Melanocyte of skin (primary cell): ENCODE results near the gene FITM2. TPM values are rescaled to one million over a fixed set of nuclear protein-coding genes. Genes with fewer than 3 reads are reported as not detected.

ENCODE experiments used
- small RNA-seq, 2 donors: library from RNA; depleted of rRNA; stranded (forward); fragments of <200 nt; gene quantifications; one replicate each; pipeline ENCODE3, GENCODE V24; 2012
- total RNA-seq, 2 donors: library from RNA; depleted of rRNA; stranded (reverse); fragments of >200 nt; gene quantifications; 2 replicates each; pipeline ENCODE4 v1.2.3, GENCODE V29; 2012

FITM2 gene, protein sequence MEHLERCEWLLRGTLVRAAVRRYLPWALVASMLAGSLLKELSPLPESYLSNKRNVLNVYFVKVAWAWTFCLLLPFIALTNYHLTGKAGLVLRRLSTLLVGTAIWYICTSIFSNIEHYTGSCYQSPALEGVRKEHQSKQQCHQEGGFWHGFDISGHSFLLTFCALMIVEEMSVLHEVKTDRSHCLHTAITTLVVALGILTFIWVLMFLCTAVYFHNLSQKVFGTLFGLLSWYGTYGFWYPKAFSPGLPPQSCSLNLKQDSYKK
- 1 to 10 TPM; 4.5 to 6.0 TPM for total RNA-seq

GRCh38 chr20:44310664-44311639, at the start of gene FITM2:
FITM2 (minus strand) TSS chr20:44311202; CDS start chr20:44311148, 54 bp downstream.

DNA sequence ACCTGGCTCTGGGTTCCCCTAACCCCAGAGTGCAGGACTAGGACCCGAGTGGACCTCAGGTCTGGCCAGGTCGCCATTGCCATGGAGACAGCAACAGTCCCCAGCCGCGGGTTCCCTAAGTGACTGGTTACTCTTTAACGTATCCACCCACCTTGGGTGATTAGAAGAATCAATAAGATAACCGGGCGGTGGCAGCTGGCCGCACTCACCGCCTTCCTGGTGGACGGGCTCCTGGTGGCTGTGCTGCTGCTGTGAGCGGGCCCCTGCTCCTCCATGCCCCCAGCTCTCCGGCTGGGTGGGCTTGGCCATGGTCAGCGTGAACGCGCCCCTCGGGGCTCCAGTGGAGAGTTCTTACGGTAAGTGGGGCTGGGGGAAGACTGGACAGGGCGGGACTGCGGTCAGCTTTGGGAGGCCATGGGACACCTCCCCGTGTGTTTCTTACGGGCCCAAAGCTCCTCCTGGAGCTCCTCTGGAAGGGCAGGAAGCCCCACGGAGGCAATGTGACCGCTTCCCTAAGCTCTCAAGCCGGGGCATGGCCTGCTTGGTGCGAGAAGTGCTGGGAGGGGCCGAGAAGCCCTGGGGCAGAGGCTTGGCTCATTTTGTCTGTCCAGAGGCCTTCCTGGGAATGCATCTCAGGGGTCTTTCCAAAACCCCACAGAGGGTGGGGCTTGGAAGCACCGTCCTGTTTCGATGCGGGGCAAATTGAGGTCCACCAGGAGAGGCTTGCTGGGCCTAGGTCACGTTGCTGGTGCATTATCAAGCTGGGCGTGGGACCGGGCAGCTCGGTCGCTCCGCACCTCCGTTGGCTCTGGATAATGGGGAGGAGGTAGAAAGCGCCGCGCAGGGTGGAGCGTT, 44.7 kb upstream of the FITM2 start, which contains the start of gene HNF4A:
Gene HNF4A, plus strand, starts transcription at position 202 of the 855 bp plus-strand sequence. Its CDS starts 106 bp downstream, at position 308.

DNA sequence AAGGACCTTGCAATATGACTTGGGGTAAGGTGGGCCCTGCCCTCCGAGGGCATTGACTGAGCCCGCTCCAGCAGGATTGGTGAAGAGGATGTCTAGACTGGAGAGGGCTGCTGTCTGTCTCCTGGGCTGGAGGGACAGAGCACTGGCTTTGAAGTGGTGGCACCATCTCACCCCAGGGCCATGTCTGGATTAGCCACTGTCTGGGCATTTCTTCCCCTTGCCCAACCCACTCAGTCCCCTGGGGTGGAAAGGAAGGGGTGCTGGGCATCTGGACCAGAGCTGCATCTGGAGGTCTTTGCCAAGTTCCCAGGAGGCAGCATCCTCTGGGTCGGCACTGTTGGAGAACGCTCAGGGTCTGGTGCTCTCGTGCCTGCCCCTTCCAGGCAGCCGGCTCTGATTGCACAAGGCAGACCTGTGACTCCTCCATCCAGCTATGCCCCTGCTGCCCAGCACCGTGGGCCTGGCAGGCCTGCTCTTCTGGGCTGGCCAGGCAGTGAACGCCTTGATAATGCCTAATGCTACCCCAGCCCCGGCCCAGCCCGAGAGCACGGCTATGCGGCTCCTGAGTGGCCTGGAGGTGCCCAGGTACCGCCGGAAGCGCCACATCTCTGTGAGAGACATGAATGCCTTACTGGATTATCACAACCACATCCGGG, 25.9 kb upstream of the FITM2 start, which contains the start of gene R3HDML:
Gene R3HDML, plus strand, starts transcription at position 319 of the 656 bp plus-strand sequence. Its CDS starts 115 bp downstream, at position 434.

Small RNA genes within 50 kb of the gene (small RNA-seq; reads per million reads assigned to genes)
- 0 reads per million in 2 donors for gene RF00019

Other genes with a start within 250 kb of the FITM2 start
- gene JPH2, start 124.0 kb downstream of the FITM2 start, total RNA-seq = under 1 TPM; under 0.01 to 0.33 TPM
- gene OSER1, start 100.4 kb downstream of the FITM2 start, total RNA-seq = 10 to 100 TPM; 33.4 to 46.0 TPM
- not detected for gene GDAP1L1, start 63.9 kb downstream of the FITM2 start, total RNA-seq
- gene R3HDML, start 25.8 kb upstream of the FITM2 start, total RNA-seq = not detected
- gene HNF4A, start 44.5 kb upstream of the FITM2 start, total RNA-seq = under 1 TPM in 1 of 2 donors, not detected in 1; 0.33 TPM
- 1 to 10 TPM; 6.0 to 6.5 TPM for gene TTPAL, start 164.7 kb upstream of the FITM2 start, total RNA-seq
- gene SERINC3, start 210.9 kb upstream of the FITM2 start, total RNA-seq = 10 to 100 TPM; 70.9 to 92.2 TPM